KG1 (cell line): Measurements from ENCODE around the gene CFAP61.

Experiments
- DNase-seq: peaks from one replicate; lab custom pipeline; 2025; lab: John Stamatoyannopoulos, UW

The CFAP61 gene

GRCh38 chr20:20399531-20400500 lies 347.5 kb downstream of the CFAP61 start:
- DNase-seq, result no peak

DNA sequence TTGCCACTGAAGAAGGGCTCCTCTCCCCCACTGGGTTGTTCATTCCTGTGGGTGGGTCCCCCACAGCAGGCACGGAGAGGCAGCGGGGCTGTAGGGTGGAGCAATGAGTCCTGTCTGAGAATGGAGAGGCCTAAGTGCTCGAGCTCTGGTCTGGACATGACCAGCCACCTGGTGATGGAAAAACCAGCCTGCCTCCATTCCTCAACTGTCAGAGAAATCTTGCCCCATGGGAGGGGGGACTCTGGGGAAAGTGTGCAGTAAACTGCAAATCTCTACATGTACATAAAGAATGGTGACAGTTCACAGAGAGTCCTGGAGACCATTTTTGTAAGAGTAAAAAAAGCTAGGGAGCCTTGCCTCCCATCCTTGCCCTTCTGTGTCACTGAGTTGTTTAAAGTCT lies 349.7 kb downstream of the CFAP61 start:
- DNase-seq, result no peak

DNA sequence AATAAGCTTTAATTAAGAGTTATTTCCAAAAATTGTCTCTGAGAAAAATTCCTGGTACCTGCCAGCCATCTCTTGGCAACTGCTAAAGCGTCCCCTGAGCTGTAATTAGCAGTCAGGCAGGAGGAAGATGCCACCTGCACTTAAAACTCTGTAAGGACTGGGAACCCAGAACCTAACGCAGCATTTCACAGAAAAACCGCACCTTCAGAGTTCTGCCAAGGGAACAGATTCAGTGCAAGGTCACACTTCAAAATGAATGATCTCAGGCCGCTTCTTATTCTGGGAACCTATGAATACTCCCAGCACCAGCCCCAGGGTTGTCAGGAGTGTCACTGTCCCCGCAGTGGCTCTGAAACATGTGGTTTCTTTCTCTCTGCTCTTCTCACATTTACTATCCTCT lies 352.3 kb downstream of the CFAP61 start:
- DNase-seq, result no peak

DNA sequence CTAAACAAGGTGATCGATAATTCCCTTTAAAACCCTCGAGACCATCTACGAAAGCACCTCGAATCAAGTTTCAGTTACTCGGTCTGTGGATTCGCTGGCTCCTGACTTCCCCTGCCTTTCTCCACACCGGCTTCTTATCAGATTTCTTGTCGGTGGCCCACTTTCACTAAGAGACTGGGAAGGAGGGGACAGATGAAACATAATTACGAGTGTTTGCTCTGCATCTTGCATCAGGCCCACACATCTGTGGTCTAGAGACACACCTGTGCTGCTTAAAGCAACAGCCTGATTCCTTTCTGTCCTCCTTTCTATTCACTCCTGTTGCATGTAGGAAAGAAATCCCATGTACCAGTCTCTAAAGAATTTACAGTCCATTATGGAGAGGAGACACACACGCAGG lies 353.3 kb downstream of the CFAP61 start:
- no peak for DNase-seq

DNA sequence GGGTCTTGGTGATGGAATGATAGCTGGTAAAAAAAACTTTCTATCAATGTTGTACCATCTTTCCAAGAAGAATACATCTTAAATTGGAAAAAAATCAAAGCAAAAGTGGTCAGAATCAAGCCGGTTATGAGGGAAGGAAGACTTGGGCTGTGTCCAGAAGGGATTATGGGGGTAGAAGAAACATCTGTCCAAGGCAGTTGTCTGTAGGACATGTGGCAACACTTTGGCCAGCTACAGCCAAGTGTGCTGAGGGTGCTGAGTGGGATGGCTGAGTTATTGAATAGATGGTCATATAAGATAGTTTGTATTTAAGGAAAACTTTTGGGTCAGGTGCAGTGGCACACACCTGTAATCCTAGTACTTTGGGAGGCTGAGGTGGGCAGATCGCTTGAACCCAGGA lies 354.0 kb downstream of the CFAP61 start:
- no peak for DNase-seq

DNA sequence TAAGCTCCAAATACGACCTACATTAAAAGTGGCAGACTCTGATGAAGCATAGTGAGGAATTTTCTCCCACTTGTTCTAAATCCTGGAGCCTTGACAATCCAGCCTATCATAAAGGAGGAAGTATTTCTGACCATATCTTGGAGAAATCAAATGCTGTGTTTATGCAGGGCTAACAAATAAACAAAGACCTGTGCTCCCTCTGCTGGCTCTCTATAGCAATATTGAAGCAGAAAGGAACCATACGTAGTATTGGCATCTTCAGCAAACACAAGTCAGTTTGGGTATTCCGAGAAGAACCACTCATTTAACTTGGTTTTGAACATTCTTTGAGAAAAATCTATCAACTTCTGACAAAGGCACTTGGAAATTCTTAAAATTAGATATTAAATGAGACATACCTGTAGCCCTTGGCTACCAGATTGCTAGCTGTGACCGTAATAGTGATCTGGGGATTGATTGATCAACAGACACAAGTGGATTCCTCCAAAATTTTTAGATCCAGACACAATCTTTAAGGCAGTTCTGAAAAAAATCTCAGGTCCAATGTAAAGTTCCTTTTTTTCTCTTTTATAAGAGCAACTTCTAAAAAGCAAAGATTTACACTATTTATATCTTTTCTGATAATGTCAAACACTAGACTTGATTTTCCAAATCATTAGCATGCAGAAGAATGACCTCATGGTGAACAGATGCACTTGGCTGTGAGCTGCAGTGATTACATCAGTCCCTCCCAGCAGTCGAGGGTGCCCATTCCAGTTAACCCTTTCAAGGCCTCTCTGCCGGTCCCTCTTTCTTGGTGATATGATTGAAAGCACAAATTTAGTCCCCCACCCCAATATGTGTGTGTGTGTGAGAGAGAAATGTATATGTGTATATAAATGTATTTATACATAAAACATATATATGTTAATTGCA lies 355.8 kb downstream of the CFAP61 start:
- no peak for DNase-seq

- no peak for DNase-seq
Observed at GRCh38 chr20:20409331-20409730, 357.0 kb downstream of the CFAP61 start.
